GM19238 (cell line): ENCODE measurements around the gene EEF2.
"Not testable (repeated sequence)": the region's sequence is repeated elsewhere in the genome, so short reads cannot be mapped to it uniquely, and the experiment has no call there.

Experiments used
- DNase-seq: peaks from one replicate; pipeline ENCODE4 v3.0.0; 2011; ENCODE audit warnings: low spot score; ENCODE audit not compliant: insufficient read length

The EEF2 gene

DNA sequence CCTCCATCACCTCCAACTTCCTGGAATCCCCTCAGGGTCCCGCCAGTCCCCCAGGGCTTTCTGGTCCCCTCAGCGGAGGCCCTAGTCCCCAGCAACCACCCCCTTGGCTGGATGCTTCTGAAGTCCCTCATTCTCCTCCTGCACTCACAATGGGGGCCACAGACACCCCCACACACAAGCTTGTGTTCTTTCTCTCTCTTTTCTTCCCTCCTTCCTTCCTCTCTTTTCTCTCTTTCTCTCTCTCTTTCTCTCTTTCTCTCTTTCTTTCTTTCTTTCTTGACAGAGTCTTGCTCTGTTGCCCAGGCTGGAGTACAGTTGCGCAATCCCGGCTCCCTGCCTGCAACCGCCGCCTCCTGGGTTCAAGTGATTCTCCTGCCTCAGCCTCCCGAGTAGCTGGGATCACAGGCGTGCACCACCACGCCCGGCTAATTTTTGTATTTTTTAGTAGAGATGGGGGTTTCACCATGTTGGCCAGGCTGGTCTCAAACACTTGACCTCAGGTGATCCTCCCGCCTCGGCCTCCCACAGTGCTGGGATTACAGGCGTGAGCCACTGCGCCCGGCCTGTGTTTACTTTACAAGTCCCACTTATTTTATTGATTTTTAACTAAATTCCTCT lies 37.8 kb downstream of the EEF2 start:
- DNase-seq, result not testable (repeated sequence)

DNA sequence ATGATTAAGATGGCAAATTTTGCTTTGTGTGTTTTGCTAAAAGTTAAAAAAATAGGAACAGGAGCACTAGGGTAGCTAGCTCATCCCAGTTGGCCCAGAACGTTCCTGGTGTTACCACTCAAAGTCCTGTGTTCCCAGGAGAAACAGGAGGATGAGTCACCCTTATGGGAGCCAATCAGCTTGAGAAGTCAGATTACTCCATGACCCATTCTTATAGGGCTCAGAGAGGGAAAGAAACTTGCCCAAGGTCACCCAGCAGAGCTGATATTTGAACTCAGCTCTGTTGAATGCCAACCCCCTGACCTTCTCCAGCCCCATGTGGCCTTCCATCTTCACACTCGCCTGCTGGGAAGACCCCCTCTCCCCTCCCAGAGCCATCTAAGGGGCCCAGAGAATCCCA lies 39.4 kb downstream of the EEF2 start:
- DNase-seq, result no peak

DNA sequence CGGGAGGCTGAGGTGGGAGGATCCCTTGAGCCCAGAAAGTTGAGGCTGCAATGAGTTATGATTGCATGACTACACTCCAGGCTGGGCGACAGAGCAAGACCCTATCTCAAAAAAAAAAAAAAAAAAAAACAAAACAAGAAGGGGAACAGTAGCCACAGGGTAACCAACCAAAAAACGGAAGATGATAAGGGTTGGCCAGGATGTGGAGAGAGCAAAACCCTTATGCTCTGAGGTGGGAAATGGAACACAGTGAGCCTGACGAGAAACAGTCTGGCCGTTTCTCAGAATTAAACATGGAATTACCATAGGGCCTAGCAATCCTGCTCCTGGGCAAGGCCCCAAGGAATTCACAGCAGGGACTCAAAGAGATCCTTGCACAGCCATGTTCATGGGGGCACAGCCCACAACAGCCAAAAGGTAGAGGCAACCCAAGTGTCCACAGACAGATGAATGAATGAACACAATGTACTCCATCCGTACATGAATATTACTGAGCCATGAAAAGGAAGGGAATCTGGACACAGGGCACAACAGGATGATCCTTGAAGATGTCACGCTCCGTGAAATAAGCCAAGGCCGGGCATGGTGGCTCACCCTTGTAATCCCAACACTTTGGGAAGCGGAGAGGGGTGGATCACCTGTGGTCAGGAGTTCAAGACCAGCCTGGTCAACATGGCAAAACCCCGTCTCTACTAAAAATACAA lies 41.1 kb downstream of the EEF2 start:
- DNase-seq, result no peak

DNA sequence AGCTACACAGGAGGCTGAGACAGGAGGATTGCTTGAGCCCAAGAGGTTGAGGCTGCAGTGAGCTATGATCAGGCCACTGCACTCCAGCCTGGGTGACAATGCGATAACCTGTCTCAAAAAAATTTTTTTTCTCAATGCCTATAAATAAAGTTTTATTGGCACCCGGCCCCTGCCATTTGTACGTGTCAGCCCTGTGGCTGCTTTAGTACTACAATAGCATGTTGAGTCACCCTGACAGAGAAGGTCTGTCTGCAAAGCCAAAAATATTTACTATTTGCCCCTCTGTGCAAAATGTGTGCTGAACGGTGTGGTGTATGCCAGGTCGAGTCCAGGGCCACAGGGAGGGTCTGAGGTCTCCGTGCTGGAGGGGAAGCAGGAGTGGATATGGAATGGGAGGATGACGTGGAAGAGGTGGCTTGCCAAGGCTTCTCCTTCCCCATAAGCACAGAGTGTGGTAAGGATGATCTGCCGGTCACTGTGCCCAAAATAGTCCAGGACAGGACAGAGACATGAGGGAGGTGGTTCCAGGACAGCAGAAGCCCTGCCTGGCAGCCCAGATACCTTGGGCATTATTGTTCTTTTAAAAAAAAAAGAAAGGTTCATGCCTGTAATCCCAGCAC lies 42.4 kb downstream of the EEF2 start:
- DNase-seq, result no peak

- not testable (repeated sequence) for DNase-seq
Measured at GRCh38 chr19:3938300-3938950, 46.8 kb downstream of the EEF2 start.

GRCh38 chr19:3936506-3937442 lies 48.5 kb downstream of the EEF2 start:
- no peak for DNase-seq

DNA sequence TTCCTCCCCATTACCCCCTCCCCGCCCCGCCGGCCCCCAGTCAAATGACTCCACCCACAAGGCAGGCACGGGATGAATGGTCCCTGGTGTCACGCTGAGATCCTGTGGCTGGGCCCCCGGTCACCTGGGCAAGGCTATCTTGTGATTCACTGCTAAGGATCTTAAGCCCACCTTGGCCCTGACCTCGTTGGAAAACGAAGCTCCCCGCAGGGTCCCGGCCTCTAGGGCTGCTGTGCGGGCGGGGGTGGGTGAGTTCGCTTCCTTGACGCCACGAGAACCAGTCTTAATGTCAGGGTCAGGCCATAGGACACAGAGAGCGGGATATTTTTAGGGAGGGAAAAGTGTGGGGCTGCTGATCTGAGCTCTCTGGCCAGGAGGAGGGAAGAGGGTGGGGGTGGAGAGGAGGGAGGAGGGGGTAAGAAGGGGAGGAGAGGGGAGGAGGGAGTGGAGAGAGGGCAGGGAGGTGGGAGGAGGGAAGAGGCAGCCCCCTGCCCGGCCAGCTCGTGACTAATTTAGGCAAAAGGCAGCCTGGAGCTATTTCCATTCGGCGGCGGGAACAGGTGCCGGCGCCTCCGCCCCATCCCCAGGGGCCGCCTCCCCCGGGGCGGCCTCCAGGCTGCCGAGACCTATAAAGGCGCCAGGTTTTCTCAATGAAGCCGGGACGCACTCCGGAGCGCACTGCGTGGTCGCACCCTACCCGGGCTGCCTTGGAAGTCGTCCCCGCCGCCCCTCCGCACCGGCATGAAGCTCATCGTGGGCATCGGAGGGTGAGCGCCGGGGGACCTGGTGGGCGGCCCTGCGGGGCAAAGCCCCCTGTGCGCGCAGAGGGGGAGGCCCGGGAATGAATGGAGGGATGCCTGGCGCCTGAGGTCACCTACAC lies 52.1 kb downstream of the EEF2 start, which contains the start of gene NMRK2:
Gene NMRK2 (plus strand): TSS at position 139 of the 880 bp plus-strand sequence. CDS start 603 bp downstream, at position 742.
- DNase-seq, result no peak

GRCh38 chr19:3931041-3931440 lies 54.2 kb downstream of the EEF2 start:
- no peak for DNase-seq
